ENCODE measurements around the gene CASQ1.

DNA sequence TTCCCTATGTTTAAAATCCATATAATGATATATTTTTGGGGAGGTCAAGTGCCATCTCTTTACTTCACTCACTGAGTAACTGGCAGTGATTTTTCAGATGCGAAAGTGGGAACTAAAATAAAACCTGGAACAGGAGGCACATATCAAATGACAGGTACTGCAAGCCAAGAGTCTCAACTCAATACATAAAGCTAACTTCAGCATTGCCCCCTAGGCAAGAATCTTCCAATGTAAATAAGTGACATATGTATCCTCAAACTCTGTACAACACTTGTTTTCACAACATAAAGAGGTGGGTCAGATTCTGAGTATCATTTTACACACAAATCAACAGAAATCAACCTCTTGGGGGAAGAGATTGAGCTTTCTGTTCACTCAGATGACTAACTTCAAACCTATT, 53.8 kb downstream of the CASQ1 start:
- TF ChIP-seq, protein P1, sequence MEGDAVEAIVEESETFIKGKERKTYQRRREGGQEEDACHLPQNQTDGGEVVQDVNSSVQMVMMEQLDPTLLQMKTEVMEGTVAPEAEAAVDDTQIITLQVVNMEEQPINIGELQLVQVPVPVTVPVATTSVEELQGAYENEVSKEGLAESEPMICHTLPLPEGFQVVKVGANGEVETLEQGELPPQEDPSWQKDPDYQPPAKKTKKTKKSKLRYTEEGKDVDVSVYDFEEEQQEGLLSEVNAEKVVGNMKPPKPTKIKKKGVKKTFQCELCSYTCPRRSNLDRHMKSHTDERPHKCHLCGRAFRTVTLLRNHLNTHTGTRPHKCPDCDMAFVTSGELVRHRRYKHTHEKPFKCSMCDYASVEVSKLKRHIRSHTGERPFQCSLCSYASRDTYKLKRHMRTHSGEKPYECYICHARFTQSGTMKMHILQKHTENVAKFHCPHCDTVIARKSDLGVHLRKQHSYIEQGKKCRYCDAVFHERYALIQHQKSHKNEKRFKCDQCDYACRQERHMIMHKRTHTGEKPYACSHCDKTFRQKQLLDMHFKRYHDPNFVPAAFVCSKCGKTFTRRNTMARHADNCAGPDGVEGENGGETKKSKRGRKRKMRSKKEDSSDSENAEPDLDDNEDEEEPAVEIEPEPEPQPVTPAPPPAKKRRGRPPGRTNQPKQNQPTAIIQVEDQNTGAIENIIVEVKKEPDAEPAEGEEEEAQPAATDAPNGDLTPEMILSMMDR (IDR thresholded peaks at IDR 0.05 in 4 of 5, conservative IDR thresholded peaks at IDR 0.05 in 1 of 5) = no peak
- TF ChIP-seq POLR2A (IDR thresholded peaks at IDR 0.05) = no peak
